ENCODE data around the gene LPIN2.

Gene LPIN2, protein sequence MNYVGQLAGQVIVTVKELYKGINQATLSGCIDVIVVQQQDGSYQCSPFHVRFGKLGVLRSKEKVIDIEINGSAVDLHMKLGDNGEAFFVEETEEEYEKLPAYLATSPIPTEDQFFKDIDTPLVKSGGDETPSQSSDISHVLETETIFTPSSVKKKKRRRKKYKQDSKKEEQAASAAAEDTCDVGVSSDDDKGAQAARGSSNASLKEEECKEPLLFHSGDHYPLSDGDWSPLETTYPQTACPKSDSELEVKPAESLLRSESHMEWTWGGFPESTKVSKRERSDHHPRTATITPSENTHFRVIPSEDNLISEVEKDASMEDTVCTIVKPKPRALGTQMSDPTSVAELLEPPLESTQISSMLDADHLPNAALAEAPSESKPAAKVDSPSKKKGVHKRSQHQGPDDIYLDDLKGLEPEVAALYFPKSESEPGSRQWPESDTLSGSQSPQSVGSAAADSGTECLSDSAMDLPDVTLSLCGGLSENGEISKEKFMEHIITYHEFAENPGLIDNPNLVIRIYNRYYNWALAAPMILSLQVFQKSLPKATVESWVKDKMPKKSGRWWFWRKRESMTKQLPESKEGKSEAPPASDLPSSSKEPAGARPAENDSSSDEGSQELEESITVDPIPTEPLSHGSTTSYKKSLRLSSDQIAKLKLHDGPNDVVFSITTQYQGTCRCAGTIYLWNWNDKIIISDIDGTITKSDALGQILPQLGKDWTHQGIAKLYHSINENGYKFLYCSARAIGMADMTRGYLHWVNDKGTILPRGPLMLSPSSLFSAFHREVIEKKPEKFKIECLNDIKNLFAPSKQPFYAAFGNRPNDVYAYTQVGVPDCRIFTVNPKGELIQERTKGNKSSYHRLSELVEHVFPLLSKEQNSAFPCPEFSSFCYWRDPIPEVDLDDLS

DNA sequence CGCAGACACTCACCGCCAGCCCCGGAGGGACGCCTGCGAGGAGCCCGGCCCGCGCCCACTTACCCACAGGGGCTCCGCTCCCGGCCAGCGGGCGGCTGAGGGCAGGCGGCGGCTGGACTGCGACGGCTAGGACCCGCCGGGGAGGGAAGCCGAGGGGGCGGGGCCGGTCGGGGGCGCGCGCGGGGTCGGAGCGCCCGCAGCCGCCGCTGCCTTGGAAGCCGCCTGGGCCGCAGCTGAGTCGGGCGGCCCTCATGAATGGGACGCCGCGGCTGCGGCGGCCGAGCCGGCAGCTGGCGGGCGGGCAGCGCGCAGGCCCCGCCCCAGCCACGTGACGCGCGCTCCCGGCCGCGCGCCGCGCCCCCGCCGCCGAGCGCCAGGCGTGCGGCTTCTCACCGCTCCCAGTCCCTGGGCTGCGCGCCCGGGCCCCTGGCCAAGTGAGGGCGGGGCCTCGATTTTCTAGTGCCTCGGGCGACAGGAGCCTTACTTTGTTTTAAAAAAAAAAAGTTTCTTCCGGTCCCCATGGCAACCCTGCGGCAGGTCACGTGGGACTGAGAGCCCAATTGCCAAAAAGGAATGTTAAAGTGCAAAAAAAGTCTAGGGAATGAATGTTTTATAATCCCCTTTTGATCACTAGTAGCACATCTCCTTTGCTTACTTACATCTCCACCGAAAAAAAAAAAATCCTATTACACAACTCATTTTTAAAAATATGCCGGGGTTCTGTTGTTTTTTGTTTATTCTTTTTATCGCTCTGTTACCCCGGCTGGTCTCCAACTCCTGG lies at the start of gene LPIN2:
LPIN2 (minus strand) TSS at position 121 of the 781 bp plus-strand sequence. CDS start 52,304 bp downstream, outside the sequence.
- peak within 1 kb of the TSS; percentile 92 for H3K9ac ChIP-seq
- peaks cover 75% of the 10 kb centered on the region for H3K4me1 ChIP-seq

DNA sequence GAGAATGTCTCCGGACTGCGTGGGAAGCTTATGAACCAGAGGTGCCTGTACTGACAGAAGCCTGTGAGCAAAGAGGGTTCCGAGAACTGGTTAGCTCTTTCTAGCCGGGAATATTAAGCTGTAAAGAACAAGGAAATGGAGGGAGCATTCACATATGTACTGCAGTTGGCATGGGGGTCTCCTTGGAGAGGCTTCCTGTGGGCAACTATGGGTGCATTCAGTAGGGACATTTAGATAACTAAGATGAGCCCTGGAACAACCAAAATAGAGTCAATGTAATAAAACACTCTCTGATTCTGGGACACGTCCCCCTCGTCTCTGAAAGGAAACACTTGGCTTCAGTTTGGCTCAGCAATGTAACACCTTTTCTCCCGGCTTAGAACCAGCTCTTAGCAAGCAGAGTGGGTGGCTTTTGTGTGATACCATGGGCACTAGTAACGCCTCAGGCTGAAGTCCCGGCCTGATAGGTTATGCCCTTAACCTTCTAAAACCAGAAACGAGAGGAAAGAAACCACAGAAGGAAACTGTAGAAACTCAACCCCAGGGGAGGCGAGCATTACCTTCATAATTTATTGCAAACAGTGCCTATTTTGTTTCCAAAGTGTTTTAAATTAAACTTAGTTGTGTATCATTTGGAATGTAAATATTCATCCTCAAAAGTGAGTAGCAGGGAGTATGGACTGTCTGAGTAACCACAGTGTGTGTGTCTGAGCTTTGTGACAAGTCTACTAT lies 48.8 kb upstream of the LPIN2 start:
- peak overlapping the region; percentile 12; the same call in 1 of the 2 replicates for H3K4me3 ChIP-seq
- no peaks in the 10 kb centered on the region for H3K27me3 ChIP-seq
- peaks cover 67% of the 10 kb centered on the region for H3K4me1 ChIP-seq
- H3K9ac ChIP-seq = no peak overlapping the region; the same call in 1 of the 2 replicates
- TF ChIP-seq Cebpa-rat (IDR thresholded peaks at IDR 0.05) = no peak
- H3K9me3 ChIP-seq = no peaks in the 10 kb centered on the region
- H3K27ac ChIP-seq = peak overlapping the region; percentile 81
- no peaks in the 10 kb centered on the region for H4K20me1 ChIP-seq
- H3K4me2 ChIP-seq = peak overlapping the region; percentile 80
- no peaks in the 10 kb centered on the region for H3K36me3 ChIP-seq

More for the DNA sequence above, at the start of gene LPIN2:
- Histone ChIP-seq H3K36me3 (peaks cover 35% of the 10 kb centered on the region), H4K20me1 (peaks cover 27% of the 10 kb centered on the region), H3K27me3 (no peaks in the 10 kb centered on the region), H3K9me3 (no peaks in the 10 kb centered on the region), H3K4me2 (peak within 1 kb of the TSS; percentile 89), H3K27ac (peak within 1 kb of the TSS; percentile 91), H3K4me3 (peak within 1 kb of the TSS; percentile 93)
- TF ChIP-seq Cebpa-rat (IDR thresholded peaks at IDR 0.05) = no peak

DNA sequence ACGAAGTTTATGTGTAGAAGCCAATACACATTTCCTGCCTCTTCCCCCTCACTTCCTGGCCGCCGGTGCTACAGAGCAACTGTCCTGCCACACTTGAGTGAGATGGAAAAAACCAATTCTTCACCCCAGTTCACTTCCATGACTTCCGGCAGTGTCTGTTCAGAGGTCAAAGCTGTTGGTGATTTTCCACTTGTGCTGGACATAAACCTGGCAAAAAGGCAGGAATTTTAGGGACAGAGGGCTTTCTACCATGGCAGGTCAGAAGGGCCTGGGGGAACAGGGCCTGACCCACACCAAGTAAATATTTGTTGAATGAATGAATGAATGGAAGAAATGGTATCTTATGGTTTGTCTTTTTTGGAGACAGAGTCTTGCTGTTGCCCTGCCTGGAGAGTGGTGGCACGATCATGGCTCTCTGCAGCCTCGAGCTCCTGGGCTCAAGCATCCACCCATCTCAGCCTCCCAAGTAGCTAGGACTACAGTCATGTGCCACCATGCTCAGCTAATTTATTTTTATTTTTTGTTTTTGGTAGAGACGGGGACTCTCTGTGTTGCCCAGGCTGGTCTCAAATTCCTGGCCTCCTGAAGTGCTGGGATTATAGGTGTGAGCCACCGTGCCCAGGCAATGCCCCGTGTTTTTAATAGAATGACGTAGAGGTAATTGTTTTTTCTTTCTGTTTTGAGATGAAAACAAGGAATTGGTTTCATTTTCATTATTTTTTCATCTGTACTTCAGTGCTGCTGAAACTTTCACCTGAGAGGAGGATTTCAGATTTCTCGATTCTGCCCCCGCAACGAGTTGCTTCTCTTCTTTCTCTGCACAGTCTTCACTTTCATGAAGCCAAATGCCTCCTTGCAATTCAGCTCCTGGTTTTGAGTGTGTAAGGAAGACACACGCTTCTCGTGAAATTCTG lies 48.0 kb upstream of the LPIN2 start:
- H3K9me3 ChIP-seq = no peaks in the 10 kb centered on the region
- peak overlapping the region; percentile 81 for H3K27ac ChIP-seq
- H3K4me2 ChIP-seq = peak overlapping the region; percentile 80
- H3K27me3 ChIP-seq = no peaks in the 10 kb centered on the region
- TF ChIP-seq Cebpa-rat (IDR thresholded peaks at IDR 0.05) = no peak
- H3K4me3 ChIP-seq = peak overlapping the region; percentile 12; the same call in 1 of the 2 replicates
- H3K9ac ChIP-seq = peak overlapping the region; percentile 48; the same call in 1 of the 2 replicates
- no peaks in the 10 kb centered on the region for H4K20me1 ChIP-seq
- H3K36me3 ChIP-seq = no peaks in the 10 kb centered on the region
- peaks cover 69% of the 10 kb centered on the region for H3K4me1 ChIP-seq

DNA sequence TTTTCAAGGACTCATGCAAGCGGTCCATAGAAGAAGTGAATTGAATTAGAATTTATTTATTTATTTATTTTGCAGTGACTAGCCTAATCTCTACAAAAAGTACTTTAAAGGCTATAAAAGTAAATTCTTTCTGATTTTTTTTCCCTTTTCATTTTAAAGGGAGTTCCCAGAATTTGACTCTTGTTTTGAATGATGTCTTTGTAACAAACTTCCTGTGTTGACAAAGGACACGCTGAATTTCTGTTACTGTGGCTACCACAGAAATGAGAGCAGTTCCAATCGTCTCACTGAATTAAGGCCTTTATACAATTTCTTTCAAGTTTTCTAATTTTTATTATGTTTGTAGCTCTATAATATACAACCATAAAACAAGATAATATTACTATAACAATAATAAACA lies 46.3 kb upstream of the LPIN2 start:
- no peak for TF ChIP-seq Cebpa-rat (IDR thresholded peaks at IDR 0.05)
- Histone ChIP-seq H4K20me1 (no peaks in the 10 kb centered on the region), H3K36me3 (no peaks in the 10 kb centered on the region), H3K9me3 (no peaks in the 10 kb centered on the region; the same call in 1 of the 2 replicates), H3K27me3 (no peaks in the 10 kb centered on the region), H3K27ac (peak overlapping the region; percentile 81), H3K9ac (no peak overlapping the region), H3K4me2 (peak overlapping the region; percentile 57), H3K4me3 (no peak overlapping the region), H3K4me1 (peaks cover 69% of the 10 kb centered on the region)

DNA sequence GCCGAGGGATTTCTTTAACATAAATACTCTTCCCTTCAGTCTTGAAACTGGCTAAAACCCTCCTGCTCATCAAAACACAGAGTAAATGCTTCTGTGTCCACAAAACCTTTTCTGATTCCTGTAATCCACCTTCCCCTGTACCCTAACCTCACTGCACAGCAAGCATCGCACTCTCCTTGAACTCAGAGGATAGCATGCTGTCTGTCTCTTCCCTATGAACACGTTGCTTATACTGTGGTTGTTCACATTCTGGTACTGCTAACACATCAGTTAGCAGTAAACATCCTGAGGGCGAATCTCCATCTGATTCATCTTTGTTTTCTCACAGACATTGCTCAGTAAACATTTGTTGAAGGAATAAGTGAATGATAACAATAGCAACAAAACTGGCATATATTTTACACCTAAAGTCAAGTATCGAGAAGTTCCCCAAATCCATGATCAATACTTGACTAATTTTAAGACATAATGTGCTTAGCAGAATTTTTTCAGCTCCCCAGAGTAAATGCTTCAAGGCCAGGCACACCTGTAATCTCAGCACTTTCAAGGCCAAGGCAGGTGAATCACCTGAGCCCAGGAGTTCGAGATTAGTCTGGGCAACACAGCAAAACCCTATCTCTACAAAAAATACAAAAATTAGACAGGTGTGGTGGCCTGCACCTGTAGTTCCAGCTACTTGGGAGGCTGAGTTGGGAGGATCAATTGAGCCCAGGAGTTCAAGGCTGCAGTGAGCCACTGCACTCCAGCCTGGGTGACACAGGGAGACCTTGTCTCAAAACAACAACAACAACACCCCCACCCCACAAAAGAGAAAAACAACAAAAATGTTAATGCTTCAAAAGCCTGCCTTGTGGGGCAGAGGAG lies 45.6 kb upstream of the LPIN2 start:
- no peaks in the 10 kb centered on the region for H3K36me3 ChIP-seq
- peak overlapping the region; percentile 57 for H3K4me2 ChIP-seq
- peak overlapping the region; percentile 81 for H3K27ac ChIP-seq
- H3K27me3 ChIP-seq = no peaks in the 10 kb centered on the region
- peaks cover 4% of the 10 kb centered on the region for H3K9me3 ChIP-seq
- H3K9ac ChIP-seq = 0 out of 2 replicates have a peak overlapping the region, but pooled peaks have one; percentile 5
- no peak overlapping the region for H3K4me3 ChIP-seq
- peaks cover 69% of the 10 kb centered on the region for H3K4me1 ChIP-seq
- TF ChIP-seq Cebpa-rat (IDR thresholded peaks at IDR 0.05) = no peak
- no peaks in the 10 kb centered on the region for H4K20me1 ChIP-seq

DNA sequence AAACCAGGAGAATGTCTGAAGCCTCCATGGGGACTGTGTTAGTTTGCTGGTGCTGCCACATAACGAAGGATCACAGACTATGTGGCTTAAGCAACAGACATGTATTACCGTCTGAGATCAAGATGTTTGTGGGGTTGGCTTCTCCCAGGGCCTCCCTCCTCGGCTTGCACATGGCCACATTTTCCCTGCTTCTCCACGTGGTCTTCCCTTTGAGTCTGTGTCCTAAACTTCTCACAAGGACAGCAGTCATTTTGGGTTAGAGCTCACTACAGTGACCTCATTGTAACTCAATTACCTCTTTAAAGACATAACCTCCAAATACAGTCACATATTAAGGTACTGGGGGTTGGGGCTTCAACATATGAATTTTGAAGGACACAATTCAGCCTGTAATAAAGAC lies 44.6 kb upstream of the LPIN2 start:
- Histone ChIP-seq H3K9me3 (peaks cover 15% of the 10 kb centered on the region), H3K27ac (peak overlapping the region; percentile 81; the same call in 1 of the 2 replicates), H4K20me1 (no peaks in the 10 kb centered on the region), H3K4me3 (no peak overlapping the region), H3K9ac (no peak overlapping the region), H3K4me2 (peak overlapping the region; percentile 57), H3K36me3 (no peaks in the 10 kb centered on the region), H3K27me3 (no peaks in the 10 kb centered on the region), H3K4me1 (peaks cover 60% of the 10 kb centered on the region)
- TF ChIP-seq Cebpa-rat (IDR thresholded peaks at IDR 0.05) = no peak

DNA sequence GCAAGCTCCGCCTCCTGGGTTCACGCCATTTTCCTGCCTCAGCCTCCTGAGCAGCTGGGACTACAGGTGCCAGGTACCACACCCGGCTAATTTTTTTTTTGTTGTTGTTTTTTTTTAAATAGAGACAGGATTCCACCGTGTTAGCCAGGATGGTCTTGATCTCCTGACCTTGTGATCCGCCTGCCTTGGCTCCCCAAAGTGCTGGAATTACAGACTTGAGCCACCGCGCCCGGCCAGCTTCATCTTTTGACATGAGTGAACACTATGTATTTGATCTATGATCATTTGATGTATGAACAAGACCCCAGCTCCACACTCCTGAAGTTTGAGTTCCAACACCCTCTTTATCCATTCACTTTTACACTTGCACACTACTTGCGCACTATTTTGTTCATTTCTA lies 43.4 kb upstream of the LPIN2 start:
- TF ChIP-seq Cebpa-rat (IDR thresholded peaks at IDR 0.05) = no peak
- H3K4me3 ChIP-seq = no peak overlapping the region
- H4K20me1 ChIP-seq = no peaks in the 10 kb centered on the region
- H3K9me3 ChIP-seq = peaks cover 18% of the 10 kb centered on the region
- H3K36me3 ChIP-seq = no peaks in the 10 kb centered on the region
- H3K27ac ChIP-seq = no peak overlapping the region
- H3K4me1 ChIP-seq = peaks cover 55% of the 10 kb centered on the region
- no peak overlapping the region for H3K4me2 ChIP-seq
- no peak overlapping the region for H3K9ac ChIP-seq
- H3K27me3 ChIP-seq = no peaks in the 10 kb centered on the region
